GM12878 (cell line): ENCODE measurements around the gene CKMT2. TPM values are rescaled to one million over a fixed set of nuclear protein-coding genes. Genes with fewer than 3 reads are reported as not detected.

Experiments
- ATAC-seq: fragments of 200-7000 bp; cut with Tn5 transposase; 3 replicates; pipeline ENCODE4 v1.9.1; 2020; ENCODE audit warnings: mild to moderate bottlenecking, moderate library complexity
- BruUV-seq: library from RNA; stranded (reverse); fragments of 400-500 nt; replicated peaks from 2 replicates; lab custom pipeline; 2021; lab: Mats Ljungman, UMichigan
- CTCF ChIA-PET: fragments of 300-600 bp; sonication (Branson Sonifier 250); formaldehyde crosslinking; extraction: SDS; loops from one replicate; lab custom pipeline; 2021; ENCODE audit warnings: inconsistent platforms; lab: Yijun Ruan, JAX
- POLR2A ChIA-PET: fragments of 350-600 bp; formaldehyde crosslinking; extraction: SDS; loops from one replicate; lab custom pipeline; 2021; ENCODE audit warnings: inconsistent platforms; lab: Charles Lee
- RAD21 ChIA-PET: fragments of 300-600 bp; sonication (Branson Sonifier 250); formaldehyde crosslinking; loops from one replicate; lab custom pipeline; 2023; ENCODE audit warnings: antibody characterized with exemption; ENCODE audit not compliant: unreplicated experiment; lab: Charles Lee
- SMC1A ChIA-PET: fragments of 300-600 bp; sonication (Branson Sonifier 250); formaldehyde crosslinking; loops from one replicate; lab custom pipeline; 2023; ENCODE audit not compliant: unreplicated experiment, uncharacterized antibody; lab: Charles Lee
- DNase-seq: peaks from one replicate; pipeline ENCODE4 v3.0.0-alpha.2; 2011; ENCODE audit warnings: low read depth, low spot score
- FAIRE-seq: peaks from 3 replicates; lab custom pipeline; 2011; peaks lifted over from hg19 to GRCh38; lab: Jason Lieb, UNC
- H2AFZ ChIP-seq: 2 replicates; pipeline ENCODE4 v1.6.0; 2011; ENCODE audit warnings: low read depth, low read length, control low read depth; ENCODE audit not compliant: control insufficient read depth
- H3K27ac ChIP-seq: 2 replicates; pipeline ENCODE4 v1.5.1; 2011; ENCODE audit warnings: control low read depth; ENCODE audit not compliant: control insufficient read depth, insufficient read depth
- H3K27me3 ChIP-seq, 2 experiments: replicated peaks in 1 of 2; 2 replicates each; pipeline versions ENCODE4 v1.6.0 to v1.6.1; 2011; ENCODE audit warnings: low read length in 1 of 2; ENCODE audit not compliant: control insufficient read depth in 2 of 2, insufficient read depth in 2 of 2
- H3K36me3 ChIP-seq, 2 experiments: 2 replicates each; pipeline ENCODE4 v1.5.1; 2011; ENCODE audit warnings: low read length in 1 of 2; ENCODE audit not compliant: control insufficient read depth in 2 of 2, insufficient read depth in 2 of 2
- H3K4me1 ChIP-seq: 2 replicates; pipeline ENCODE4 v1.6.1; 2011; ENCODE audit warnings: mild to moderate bottlenecking, low read length, moderate library complexity, mixed read lengths; ENCODE audit not compliant: control insufficient read depth, insufficient read depth
- H3K4me2 ChIP-seq: 2 replicates; pipeline ENCODE4 v1.6.0; 2011; ENCODE audit warnings: control low read depth; ENCODE audit not compliant: control insufficient read depth, insufficient read depth
- H3K4me3 ChIP-seq: fragments of 200-600 bp; sonication (generic); 2 replicates; pipeline ENCODE4 v1.5.1; 2016
- H3K79me2 ChIP-seq: 2 replicates; pipeline ENCODE4 v1.6.0; 2011; ENCODE audit warnings: low read length; ENCODE audit not compliant: control insufficient read depth, insufficient read depth
- H3K9ac ChIP-seq: 2 replicates; pipeline ENCODE4 v1.8.0; 2011; ENCODE audit warnings: low read length, control low read depth, mixed read lengths; ENCODE audit not compliant: control insufficient read depth, insufficient read depth
- H3K9me3 ChIP-seq: replicated peaks from 3 replicates; pipeline ENCODE4 v1.5.1; 2011; ENCODE audit warnings: mild to moderate bottlenecking, low read length; ENCODE audit not compliant: control insufficient read depth, insufficient read depth
- H4K20me1 ChIP-seq: 2 replicates; pipeline ENCODE4 v1.6.0; 2011; ENCODE audit not compliant: control insufficient read depth, insufficient read depth
- CBX3 ChIP-seq: fragments of 200-600 bp; sonication (generic); IDR thresholded peaks from 2 replicates; pipeline ENCODE4 v1.6.1; 2016; ENCODE audit warnings: low read depth, borderline replicate concordance
- CHD1 ChIP-seq: IDR thresholded peaks from 2 replicates; pipeline ENCODE4 v1.6.1; 2012; ENCODE audit warnings: low read depth, low read length, improper control_type of control experiment
- CHD2 ChIP-seq: IDR thresholded peaks from 2 replicates; pipeline ENCODE4 v1.6.1; 2011; ENCODE audit warnings: low read depth, low read length, improper control_type of control experiment, borderline replicate concordance
- CREM ChIP-seq: IDR thresholded peaks from 2 replicates; pipeline ENCODE4 v1.6.1; 2014; ENCODE audit warnings: antibody characterized with exemption, low read depth
- EP300 ChIP-seq, 2 experiments: fragments of 150-350 bp in 1 of 2; IDR thresholded peaks; 2 replicates each; pipeline ENCODE4 v1.6.1; 2011 to 2012; ENCODE audit warnings: low read depth in 2 of 2, low read length in 2 of 2, borderline replicate concordance in 1 of 2, improper control_type of control experiment in 1 of 2, inconsistent platforms in 1 of 2; ENCODE audit not compliant: control insufficient read depth in 1 of 2
- GATAD2B ChIP-seq: fragments of 450-650 bp; conservative IDR thresholded peaks from 2 replicates; pipeline ENCODE4 v1.6.1; 2017; ENCODE audit warnings: low read depth, mild to moderate bottlenecking, moderate library complexity
- IKZF1 ChIP-seq: fragments of 450-650 bp; conservative IDR thresholded peaks from 2 replicates; pipeline ENCODE4 v1.6.1; 2017; ENCODE audit warnings: antibody characterized with exemption, mild to moderate bottlenecking
- IRF4 ChIP-seq: IDR thresholded peaks from 2 replicates; pipeline ENCODE4 v1.6.1; 2011; ENCODE audit warnings: low read depth, low read length
- NFXL1 ChIP-seq: fragments of 450-650 bp; IDR thresholded peaks from 2 replicates; pipeline ENCODE4 v1.6.1; 2017; ENCODE audit warnings: antibody characterized with exemption, mild to moderate bottlenecking, borderline replicate concordance
- NKRF ChIP-seq: fragments of 450-650 bp; conservative IDR thresholded peaks from 2 replicates; pipeline ENCODE4 v1.6.1; 2017; ENCODE audit warnings: mild to moderate bottlenecking, moderate library complexity
- NR2F1 ChIP-seq: fragments of 450-650 bp; conservative IDR thresholded peaks from 2 replicates; pipeline ENCODE4 v1.6.1; 2017; ENCODE audit warnings: mild to moderate bottlenecking
- POLR2AphosphoS2 ChIP-seq: IDR thresholded peaks from 2 replicates; pipeline ENCODE4 v1.6.1; 2011; ENCODE audit warnings: low read depth, mild to moderate bottlenecking, low read length, improper control_type of control experiment, moderate library complexity
- RB1 ChIP-seq: fragments of 450-650 bp; formaldehyde crosslinking; IDR thresholded peaks from 2 replicates; pipeline ENCODE4 v1.6.1; 2017; ENCODE audit warnings: mild to moderate bottlenecking, borderline replicate concordance
- SREBF1 ChIP-seq: IDR thresholded peaks from 2 replicates; pipeline ENCODE4 v1.6.1; 2012; ENCODE audit warnings: mild to moderate bottlenecking, low read length
- SREBF2 ChIP-seq: IDR thresholded peaks from 2 replicates; pipeline ENCODE4 v1.6.1; 2012; ENCODE audit warnings: mild to moderate bottlenecking, low read length
- STAT3 ChIP-seq: IDR thresholded peaks from 2 replicates; pipeline ENCODE4 v1.6.1; 2011; ENCODE audit warnings: low read depth, low read length, improper control_type of control experiment
- WGBS: methylation state at CpG from one replicate; pipeline ENCODE4 v1.1.6; 2016; ENCODE audit warnings: low lambda C conversion rate; ENCODE audit not compliant: insufficient replicate concordance, insufficient coverage; ENCODE audit errors: missing lambda C conversion rate; 5-methylcytosine and 5-hydroxymethylcytosine counted together
- in situ Hi-C: fragments of 300-500 bp; cut with MboI; formaldehyde crosslinking; loops from 9 replicates; pipeline ENCODE4 v1.14.3; 2018; ENCODE audit warnings: mixed read lengths
- intact Hi-C: fragments of 100-400 bp; cut with micrococcal nuclease; formaldehyde crosslinking; loops from one replicate; pipeline ENCODE4 v1.14.2; 2022; ENCODE audit not compliant: unreplicated experiment
- polyA plus RNA-seq, 11 experiments: library from polyadenylated mRNA; depleted of rRNA in 4 of 11; unstranded in 6 of 11; stranded (reverse) in 5 of 11; fragments of >200 nt; fragmentation: Nextera tagmentation in 4 of 11; fragmentation: Illumina TruSeq in 1 of 11; extraction: Ambion mirVana in 4 of 11; extraction: Trizol in 1 of 11; gene quantifications; 1 replicate in 1 of 11; 2 replicates in 10 of 11; pipeline versions ENCODE4 v1.2.1 to v1.2.3, GENCODE V29; 2011 to 2016; ENCODE audit warnings: inconsistent platforms in 2 of 11, missing spikeins in 2 of 11, low read depth in 1 of 11
- total RNA-seq, 4 experiments: library from RNA; depleted of rRNA in 3 of 4; stranded (reverse); fragments of >200 nt in 3 of 4; fragmentation: Illumina TruSeq in 1 of 4; extraction: Trizol in 1 of 4; gene quantifications; 2 replicates each; pipeline versions ENCODE4 v1.2.1 to v1.2.3, GENCODE V29; 2013 to 2021
- TF ChIP-seq, protein P1 (sequence below): fragments of 450-650 bp; formaldehyde crosslinking; IDR thresholded peaks from 2 replicates; pipeline ENCODE4 v1.4.0; 2022; ENCODE audit warnings: mild to moderate bottlenecking, moderate library complexity

CKMT2 gene
- total and polyA plus RNA-seq, 10 of the 15 experiments (the other 5 are each of a cell fraction or from before 2014, with no cell fraction given), result 0.70 to 1.2 TPM; not detected in 8

GRCh38 chr5:81310402-81311063, 77.4 kb downstream of the CKMT2 start:
- SMC1A ChIA-PET, result no interaction called here

More at GRCh38 chr5:81310402-81311063, 77.4 kb downstream of the CKMT2 start:
- ChIA-PET RAD21 (no interaction called here), CTCF (interaction anchor here (0.6 to 0.8 kb wide), 2 partner anchors 473 to 855 kb away, joined by 3 read pairs; no protein-coding TSS in a partner anchor), POLR2A (no interaction called here)
- no peaks in the 10 kb centered on the region; a peak in 1 of 4 replicates for H3K36me3 ChIP-seq
- TF ChIP-seq NR2F1, result no peak
- TF ChIP-seq NFXL1, result no peak
- TF ChIP-seq EP300 (IDR thresholded peaks at IDR 0.05; ENCODE audit: borderline replicate concordance in 1 of 2, control insufficient read depth in 1 of 2, low read depth in 2 of 2, low read length in 2 of 2), result no peak
- no peak for TF ChIP-seq POLR2AphosphoS2
- TF ChIP-seq IRF4, result no peak
- no peak for TF ChIP-seq GATAD2B
- TF ChIP-seq SREBF1, result no peak
- TF ChIP-seq CHD2, result no peak
- no peak for TF ChIP-seq CREM
- no peak for TF ChIP-seq NKRF
- TF ChIP-seq RB1, result no peak
- TF ChIP-seq CHD1, result no peak
- no peak for TF ChIP-seq STAT3
- TF ChIP-seq CBX3, result no peak
- TF ChIP-seq, protein P1, sequence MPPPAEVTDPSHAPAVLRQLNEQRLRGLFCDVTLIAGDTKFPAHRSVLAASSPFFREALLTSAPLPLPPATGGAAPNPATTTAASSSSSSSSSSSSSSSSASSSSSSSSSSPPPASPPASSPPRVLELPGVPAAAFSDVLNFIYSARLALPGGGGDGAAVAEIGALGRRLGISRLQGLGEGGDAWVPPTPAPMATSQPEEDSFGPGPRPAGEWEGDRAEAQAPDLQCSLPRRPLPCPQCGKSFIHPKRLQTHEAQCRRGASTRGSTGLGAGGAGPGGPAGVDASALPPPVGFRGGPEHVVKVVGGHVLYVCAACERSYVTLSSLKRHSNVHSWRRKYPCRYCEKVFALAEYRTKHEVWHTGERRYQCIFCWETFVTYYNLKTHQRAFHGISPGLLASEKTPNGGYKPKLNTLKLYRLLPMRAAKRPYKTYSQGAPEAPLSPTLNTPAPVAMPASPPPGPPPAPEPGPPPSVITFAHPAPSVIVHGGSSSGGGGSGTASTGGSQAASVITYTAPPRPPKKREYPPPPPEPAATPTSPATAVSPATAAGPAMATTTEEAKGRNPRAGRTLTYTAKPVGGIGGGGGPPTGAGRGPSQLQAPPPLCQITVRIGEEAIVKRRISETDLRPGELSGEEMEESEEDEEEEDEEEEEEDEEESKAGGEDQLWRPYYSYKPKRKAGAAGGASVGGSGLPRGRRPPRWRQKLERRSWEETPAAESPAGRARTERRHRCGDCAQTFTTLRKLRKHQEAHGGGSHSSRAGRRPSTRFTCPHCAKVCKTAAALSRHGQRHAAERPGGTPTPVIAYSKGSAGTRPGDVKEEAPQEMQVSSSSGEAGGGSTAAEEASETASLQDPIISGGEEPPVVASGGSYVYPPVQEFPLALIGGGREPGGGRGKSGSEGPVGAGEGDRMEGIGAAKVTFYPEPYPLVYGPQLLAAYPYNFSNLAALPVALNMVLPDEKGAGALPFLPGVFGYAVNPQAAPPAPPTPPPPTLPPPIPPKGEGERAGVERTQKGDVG (CRISPR knock-in tag), result no peak
- TF ChIP-seq IKZF1, result no peak
- TF ChIP-seq SREBF2, result no peak
- H2AFZ ChIP-seq, result no peak overlapping the region
- no peak overlapping the region for H3K4me3 ChIP-seq
- H3K27ac ChIP-seq, result no peak overlapping the region
- no peaks in the 10 kb centered on the region for H4K20me1 ChIP-seq
- H3K4me2 ChIP-seq, result no peak overlapping the region
- ATAC-seq (no peak), DNase-seq (no peak), FAIRE-seq (no peak)
- H3K79me2 ChIP-seq, result no peaks in the 10 kb centered on the region
- H3K4me1 ChIP-seq, result no peaks in the 10 kb centered on the region
- in situ Hi-C loops, result no loop called here
- no peak overlapping the region for H3K9ac ChIP-seq
- 100% methylated on average over 1 of the region's 1 CpG for WGBS
- H3K9me3 ChIP-seq, result no peaks in the 10 kb centered on the region
- BruUV-seq, result no TSS peak
- no peaks in the 10 kb centered on the region for H3K27me3 ChIP-seq
- intact Hi-C loops, result no loop called here
